ENCODE data around the gene CEP41.

CEP41 gene

DNA sequence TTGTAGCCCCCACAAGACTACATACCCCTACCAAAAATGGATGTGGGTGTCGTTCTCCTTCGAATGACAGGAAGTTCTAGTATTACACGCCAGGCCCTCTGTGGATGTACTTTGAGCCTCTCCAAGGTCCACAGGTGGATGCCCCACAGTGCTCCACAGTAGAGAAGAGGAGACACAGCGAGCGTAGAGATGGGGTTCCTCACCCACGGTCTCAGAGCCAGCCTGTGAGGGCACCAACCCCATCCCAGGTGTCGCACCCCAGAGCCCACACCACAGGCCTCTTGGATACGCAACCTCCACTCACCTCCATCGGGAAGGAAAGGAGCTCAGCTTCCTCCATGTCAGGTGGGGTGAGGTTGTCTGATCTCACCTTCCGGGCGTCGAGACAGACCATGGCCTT lies 93.9 kb downstream of the CEP41 start:
- DNase-seq (ENCODE audit: low read depth) = no peak

DNA sequence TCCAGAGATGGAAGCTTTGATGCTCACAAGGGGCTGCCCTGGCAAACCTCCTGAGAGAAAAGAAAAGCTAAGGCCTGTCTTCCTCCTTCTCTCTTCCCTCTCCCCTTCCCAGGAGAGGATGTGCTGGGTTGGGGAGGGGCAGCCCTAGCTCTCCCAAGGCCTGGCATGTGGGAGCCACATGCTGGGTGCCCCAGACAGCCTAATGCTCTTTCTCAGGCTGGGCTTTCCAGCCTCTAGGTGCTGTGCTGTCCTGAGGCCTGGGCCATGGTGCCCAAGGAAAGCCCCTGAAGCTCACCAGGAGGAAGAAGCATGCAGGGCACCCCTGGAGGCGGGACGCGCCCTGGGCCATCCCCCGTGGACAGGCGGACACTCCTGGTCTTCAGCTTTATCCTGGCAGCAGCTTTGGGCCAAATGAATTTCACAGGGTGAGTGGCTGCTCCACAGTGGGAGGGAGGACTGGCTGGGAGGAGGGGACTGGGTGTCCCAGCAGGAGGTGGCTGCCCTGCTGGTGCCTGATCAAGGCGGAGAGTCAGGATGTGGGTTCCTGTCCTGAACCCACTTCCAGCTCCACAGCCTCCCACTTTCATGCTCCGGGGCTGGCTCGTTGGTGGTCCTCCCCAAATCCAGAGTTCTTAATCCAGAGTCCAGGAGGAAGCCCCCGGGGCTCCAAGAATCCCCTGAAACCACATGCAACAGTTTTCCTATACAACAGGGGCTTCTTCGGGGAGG lies 94.5 kb downstream of the CEP41 start:
- no peak for DNase-seq (ENCODE audit: low read depth)

- no peak for DNase-seq (ENCODE audit: low read depth)
Measured at GRCh38 chr7:130345725-130346124, 95.1 kb downstream of the CEP41 start.

GRCh38 chr7:130345136-130345535 lies 95.7 kb downstream of the CEP41 start:
- DNase-seq (ENCODE audit: low read depth) = no peak

- DNase-seq (ENCODE audit: low read depth) = no peak
Measured at GRCh38 chr7:130344271-130344866, 96.4 kb downstream of the CEP41 start, which contains the start of gene CPA5. TSS of gene CPA5 (plus strand) at chr7:130344816. CDS start at chr7:130346486, 1,670 bp downstream.
